Body of pancreas (tissue), 4 donors: ENCODE measurements around the gene ONECUT1.

Source experiments
- POLR2A ChIP-seq, 3 donors: fragments of 450-650 bp; IDR thresholded peaks; one replicate each; pipeline ENCODE4 v1.6.1; 2016; ENCODE audit warnings: antibody characterized with exemption in 3 of 3, mild to moderate bottlenecking in 2 of 3
- TF ChIP-seq, protein P1 (sequence below), 7 experiments: fragments of 450-650 bp in 4 of 7; fragments of 200-600 bp in 3 of 7; sonication (generic) in 3 of 7; IDR thresholded peaks; one replicate each; pipeline ENCODE4 v1.5.1; 2016 to 2019; ENCODE audit warnings: antibody characterized with exemption in 7 of 7

GRCh38 chr15:52819253-52819652, 29.1 kb upstream of the ONECUT1 start:
- TF ChIP-seq, protein P1, sequence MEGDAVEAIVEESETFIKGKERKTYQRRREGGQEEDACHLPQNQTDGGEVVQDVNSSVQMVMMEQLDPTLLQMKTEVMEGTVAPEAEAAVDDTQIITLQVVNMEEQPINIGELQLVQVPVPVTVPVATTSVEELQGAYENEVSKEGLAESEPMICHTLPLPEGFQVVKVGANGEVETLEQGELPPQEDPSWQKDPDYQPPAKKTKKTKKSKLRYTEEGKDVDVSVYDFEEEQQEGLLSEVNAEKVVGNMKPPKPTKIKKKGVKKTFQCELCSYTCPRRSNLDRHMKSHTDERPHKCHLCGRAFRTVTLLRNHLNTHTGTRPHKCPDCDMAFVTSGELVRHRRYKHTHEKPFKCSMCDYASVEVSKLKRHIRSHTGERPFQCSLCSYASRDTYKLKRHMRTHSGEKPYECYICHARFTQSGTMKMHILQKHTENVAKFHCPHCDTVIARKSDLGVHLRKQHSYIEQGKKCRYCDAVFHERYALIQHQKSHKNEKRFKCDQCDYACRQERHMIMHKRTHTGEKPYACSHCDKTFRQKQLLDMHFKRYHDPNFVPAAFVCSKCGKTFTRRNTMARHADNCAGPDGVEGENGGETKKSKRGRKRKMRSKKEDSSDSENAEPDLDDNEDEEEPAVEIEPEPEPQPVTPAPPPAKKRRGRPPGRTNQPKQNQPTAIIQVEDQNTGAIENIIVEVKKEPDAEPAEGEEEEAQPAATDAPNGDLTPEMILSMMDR (IDR thresholded peaks at IDR 0.05), result no peak
- TF ChIP-seq POLR2A (IDR thresholded peaks at IDR 0.05), result no peak
